GM10266 (cell line): ENCODE results near the gene RAMP1.
"Not testable (repeated sequence)": the region's sequence is repeated elsewhere in the genome, so short reads cannot be mapped to it uniquely, and the experiment has no call there.

Experiments
- DNase-seq: peaks from one replicate; pipeline ENCODE4 v3.0.0; 2012; ENCODE audit errors: extremely low spot score
- TF ChIP-seq, protein P1 (sequence below): IDR thresholded peaks from 2 replicates; pipeline ENCODE4 v1.5.1; 2012; ENCODE audit warnings: mild to moderate bottlenecking, low read depth; ENCODE audit not compliant: control insufficient read depth, insufficient read depth; ENCODE audit errors: missing control alignments

The RAMP1 gene

DNA sequence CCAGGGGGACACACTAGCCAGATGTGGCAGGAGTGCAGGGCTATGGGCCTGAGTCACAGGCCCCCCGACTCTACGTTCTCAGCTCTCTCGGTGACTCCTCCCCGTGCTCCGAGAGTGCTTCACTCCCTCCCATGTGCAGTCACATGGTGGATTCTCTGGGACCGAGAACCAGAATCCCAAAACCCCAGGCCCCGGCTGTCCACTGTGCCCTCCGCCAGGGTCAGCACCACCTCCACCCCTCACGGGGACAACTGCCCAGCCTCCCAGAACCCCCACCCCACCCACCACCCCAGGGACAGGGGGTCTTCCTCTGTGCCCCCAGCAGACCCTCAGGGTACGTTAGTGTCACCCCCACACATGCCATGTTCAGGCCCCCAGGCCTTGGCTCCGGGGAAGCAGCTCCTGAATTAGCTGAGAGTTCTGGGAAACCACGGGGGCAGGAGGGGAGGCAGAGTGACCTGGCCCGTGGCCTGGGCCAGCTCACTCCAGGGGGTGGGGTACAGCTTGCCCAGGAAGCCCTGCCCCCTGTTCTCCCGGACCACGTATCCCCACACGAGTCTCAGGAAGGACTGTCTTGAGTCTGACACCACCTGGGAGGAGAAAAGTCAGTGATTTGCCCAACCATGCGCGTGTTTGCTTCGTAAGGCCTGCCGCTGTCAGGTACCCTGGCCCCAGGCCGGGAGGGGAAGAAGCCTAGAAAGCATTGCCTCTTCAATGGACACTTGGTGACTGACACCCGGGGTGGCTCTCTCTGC lies 4.4 kb downstream of the RAMP1 start:
- DNase-seq, result no peak
- TF ChIP-seq, protein P1, sequence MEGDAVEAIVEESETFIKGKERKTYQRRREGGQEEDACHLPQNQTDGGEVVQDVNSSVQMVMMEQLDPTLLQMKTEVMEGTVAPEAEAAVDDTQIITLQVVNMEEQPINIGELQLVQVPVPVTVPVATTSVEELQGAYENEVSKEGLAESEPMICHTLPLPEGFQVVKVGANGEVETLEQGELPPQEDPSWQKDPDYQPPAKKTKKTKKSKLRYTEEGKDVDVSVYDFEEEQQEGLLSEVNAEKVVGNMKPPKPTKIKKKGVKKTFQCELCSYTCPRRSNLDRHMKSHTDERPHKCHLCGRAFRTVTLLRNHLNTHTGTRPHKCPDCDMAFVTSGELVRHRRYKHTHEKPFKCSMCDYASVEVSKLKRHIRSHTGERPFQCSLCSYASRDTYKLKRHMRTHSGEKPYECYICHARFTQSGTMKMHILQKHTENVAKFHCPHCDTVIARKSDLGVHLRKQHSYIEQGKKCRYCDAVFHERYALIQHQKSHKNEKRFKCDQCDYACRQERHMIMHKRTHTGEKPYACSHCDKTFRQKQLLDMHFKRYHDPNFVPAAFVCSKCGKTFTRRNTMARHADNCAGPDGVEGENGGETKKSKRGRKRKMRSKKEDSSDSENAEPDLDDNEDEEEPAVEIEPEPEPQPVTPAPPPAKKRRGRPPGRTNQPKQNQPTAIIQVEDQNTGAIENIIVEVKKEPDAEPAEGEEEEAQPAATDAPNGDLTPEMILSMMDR, result no peak

DNA sequence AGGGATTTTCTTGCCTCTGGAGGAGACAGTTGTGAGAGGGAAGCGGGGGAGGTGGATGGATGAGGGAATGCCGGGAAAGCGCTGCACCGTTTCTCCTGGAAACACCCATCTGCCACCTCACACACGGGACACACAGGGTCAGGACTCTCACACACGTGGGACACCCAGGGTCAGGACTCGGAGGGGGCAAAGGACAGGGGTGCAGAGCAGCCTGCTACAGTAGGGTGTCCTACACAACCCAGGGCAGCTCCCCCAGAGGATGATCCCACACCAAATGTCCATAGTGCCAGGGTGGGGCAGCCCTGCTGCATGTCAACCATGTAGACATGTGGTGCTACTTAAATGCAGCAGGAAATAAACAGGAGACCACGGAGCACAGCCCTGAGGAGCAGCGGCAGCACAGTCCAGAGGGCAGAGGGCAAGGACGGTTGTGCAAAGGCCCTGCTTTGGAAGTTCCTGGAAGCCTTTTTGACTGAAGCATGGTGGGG lies 5.1 kb downstream of the RAMP1 start:
- TF ChIP-seq, protein P1, result no peak
- no peak for DNase-seq

DNA sequence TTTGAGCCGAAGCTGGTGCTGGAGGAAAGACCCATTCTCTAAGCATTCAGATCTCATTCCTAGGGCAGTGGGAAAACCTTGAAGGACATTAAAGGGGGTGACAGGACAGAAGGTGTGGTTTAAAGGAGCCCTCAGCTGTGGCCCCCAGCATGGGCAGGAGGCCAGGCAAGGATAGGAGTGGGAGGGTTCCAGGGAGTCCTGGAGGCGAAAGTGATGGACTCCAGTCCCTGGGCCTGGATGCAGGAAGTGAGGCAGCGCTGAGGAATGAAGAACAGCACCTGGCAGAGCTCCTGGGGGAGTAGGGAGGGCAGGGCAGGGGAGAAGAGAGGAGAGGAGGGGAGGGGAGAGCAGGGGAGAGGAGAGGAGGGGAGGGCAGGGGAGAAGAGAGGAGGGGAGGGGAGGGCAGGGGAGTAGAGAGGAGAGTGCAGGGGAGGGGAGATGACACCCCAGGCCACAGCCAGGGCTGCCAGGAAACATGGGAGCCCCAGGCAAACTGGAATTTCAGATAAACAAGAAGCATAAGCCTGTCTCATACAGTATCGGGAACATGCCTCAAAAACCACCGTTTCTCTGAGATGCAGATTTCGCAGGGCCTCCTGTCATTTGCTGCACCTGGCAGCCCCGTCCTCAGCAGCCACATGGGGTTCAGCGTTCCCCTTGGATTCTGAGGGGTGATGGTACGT lies 5.7 kb downstream of the RAMP1 start:
- TF ChIP-seq, protein P1, result no peak
- no peak for DNase-seq

DNA sequence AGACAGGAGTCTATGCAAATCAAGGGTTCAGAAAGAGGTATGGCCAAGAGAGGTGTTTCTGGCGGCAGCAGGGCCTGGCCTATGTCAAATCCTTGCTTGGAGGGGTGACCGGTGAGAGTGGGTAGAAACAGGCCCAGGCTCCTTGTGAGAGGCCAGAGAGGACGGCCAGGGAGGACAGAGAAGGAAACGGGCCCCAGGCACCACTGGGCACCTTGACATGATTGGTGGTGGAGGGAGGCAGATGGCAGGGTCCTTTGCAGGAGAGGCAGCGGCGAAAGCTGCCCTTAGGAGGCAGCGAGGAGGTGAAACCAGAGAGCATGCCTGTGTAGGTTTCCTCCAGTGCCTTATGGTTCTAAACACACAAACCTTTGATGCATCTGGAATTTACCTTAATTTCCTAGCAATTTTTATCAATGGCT lies 6.2 kb downstream of the RAMP1 start:
- TF ChIP-seq, protein P1, result no peak
- DNase-seq, result no peak

DNA sequence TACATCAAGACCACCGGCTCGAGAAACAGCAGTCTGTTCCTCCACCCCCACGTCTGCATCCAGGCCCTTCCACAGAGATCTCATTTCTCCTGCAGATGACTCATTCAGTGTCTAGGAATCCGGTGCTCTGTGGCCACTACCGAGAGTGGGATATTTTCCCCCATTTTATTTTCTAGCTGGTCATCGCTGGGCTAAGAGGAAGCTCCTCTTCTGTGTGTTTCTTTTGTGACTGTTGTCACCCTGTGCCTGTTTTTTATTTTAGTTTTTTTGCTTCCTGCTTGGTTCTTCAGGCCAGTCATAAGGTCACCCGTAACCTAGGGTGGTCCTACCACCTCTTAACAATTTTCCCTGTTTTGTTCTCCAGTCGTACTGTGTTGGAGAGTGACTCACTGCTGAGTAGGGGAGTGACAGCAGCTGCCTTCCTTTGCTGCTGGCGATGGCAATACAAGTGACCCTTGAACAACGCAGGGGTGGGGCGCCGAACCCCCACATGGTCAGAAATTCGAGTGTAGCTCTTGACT lies 6.7 kb downstream of the RAMP1 start:
- DNase-seq, result no peak
- TF ChIP-seq, protein P1, result no peak

DNA sequence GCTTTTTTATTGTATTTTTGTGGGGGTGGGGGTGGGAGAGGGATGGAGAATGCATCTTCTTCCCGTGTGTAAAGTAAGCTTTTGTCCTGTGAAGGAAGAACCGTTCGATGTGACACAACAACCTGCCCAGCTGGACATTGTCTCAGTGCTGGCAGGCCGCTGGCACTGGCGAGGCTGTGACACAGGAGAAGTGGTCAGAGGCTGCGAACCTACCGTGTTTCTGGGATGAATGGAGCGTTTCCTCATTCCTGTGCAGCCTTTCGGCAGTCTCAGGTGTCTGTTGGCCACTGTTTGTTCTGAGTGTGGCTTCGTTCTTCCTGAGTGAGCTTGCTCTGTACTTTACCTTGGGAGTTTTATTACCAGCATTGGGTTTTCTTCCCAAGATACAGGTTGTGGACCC lies 8.0 kb downstream of the RAMP1 start:
- TF ChIP-seq, protein P1, result no peak
- no peak for DNase-seq

DNA sequence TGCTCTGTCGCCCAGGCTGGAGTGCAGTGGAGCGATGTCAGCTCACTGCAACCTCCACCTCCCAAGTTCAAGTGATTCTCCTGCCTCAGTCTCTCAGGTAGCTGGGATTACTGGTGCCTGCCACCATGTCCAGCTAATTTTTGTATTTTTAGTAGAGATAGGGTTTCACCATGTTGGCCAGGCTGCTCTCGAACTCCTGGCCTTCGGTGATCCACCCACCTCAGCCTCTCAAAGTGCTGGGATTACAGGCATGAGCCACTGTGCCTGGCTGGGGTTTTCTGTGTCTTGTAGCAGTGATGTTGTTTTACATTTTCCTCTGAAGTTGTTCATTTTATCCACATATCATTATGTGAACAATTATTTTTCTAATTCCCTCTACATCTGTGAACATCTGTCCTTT lies 8.7 kb downstream of the RAMP1 start:
- not testable (repeated sequence) for DNase-seq
